GM21529 (cell line): Measurements from ENCODE around the gene TM2D3.
A peak's percentile ranks its signal among the peaks of the same experiment; 100 is the strongest.
"Not testable (repeated sequence)": the region's sequence is repeated elsewhere in the genome, so short reads cannot be mapped to it uniquely, and the experiment has no call there.

Experiments used
- ATAC-seq: cut with Tn5 transposase; IDR thresholded peaks from one replicate; pipeline ENCODE4 v1.9.1; 2021; ENCODE audit not compliant: unreplicated experiment

The TM2D3 gene

DNA sequence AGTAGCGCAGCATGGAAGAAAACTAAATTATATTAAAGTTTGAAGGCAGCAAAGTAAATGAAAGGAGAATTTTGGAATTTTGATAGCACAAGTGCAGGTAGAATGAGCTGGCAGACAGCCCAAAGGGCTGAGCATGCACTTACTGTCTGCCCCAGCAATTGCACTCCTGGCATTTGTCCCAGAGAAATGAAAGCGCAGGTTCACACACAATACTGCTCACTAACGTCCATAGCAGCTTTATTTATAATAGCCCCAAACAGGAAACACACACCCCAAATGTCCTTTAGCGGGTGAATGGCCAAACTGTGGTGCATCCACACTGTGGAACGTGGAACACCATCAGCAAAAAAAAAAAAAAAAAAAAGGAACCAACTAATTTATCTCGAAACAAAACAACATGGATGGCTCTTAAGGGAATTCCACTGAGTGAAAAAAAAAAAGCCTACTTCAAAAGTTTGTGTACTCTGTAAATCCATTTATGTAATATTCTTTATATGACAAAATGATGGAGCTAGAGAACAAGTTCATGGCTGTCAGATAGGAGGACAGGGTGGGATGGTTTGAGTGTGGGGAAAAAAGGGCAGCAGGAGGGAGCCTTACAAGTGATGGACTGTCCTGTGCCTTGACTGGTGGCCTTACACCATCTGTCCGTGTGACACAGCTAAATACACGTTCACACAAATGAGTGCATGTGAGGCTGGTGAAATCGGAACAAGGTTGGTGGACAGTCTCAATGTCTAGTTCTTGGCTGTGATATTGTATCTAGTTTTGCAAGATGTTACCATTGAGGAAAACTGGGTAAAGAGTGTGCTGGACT, 6.0 kb upstream of the TM2D3 start:
- ATAC-seq: no peak

DNA sequence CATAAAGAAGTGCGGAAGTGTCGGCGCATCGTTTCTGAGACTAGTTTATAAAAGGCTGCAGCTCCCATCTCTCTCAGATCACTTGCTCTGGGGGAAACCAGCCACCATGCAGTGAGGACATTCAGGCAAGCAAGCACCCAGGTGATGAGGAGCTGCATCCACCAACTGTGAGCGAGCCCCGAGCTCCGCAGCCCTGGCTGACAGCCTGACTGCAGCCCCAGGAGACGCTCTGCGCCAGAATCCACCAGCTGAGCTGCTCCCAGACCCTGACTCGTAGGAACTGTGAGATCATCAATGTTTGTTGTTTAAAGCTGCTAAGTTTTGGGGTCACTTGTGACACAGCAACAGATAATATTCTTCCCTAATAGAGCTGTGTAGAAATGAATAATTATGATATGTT, 5.0 kb upstream of the TM2D3 start:
- ATAC-seq: no peak

DNA sequence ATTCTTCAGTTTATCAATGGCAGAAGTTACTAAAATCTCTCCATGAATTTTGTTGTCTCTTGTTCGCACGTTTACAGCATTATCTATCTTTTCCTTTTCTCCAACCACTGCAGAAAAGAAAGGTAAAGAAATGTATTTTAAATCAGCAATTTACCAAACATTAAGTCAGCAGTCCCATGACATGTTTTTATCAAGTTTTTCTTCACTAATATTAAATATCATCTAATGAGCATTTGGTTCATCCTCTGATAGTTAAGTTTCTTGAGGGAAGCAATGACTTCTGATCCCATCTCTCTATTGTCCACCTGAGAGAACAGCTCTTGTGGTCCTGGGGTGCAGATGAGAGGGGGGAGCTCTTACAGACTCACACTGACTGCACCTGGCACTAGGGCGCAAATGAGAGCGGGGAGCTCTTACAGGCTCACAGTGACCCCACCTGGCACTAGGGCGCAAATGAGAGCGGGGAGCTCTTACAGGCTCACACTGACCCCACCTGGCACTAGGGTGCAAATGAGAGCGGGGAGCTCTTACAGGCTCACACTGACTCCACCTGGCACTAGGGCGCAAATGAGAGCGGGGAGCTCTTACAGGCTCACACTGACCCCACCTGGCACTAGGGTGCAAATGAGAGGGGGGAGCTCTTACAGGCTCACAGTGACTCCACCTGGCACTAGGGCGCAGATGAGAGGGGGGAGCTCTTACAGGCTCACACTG, 2.6 kb upstream of the TM2D3 start:
- ATAC-seq: not testable (repeated sequence)

DNA sequence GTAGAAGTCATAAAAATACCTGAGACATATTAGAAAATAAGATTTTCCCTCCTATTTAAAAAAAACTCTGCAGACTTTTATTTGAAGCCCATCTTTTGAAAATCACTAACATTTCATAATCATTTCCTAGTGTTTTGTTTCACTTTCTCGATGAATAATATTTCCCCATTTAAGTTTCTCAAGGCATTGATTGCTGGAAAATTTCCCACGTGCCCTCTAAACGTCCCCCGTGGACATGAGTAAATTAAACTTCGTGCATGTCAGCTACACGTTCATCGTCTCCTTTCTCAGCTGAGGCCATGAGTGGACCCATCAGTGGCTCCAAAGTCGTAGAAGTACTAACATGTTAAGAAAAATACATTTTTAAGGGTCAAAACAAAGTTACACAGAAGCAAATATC, 2.0 kb upstream of the TM2D3 start:
- ATAC-seq: no peak

DNA sequence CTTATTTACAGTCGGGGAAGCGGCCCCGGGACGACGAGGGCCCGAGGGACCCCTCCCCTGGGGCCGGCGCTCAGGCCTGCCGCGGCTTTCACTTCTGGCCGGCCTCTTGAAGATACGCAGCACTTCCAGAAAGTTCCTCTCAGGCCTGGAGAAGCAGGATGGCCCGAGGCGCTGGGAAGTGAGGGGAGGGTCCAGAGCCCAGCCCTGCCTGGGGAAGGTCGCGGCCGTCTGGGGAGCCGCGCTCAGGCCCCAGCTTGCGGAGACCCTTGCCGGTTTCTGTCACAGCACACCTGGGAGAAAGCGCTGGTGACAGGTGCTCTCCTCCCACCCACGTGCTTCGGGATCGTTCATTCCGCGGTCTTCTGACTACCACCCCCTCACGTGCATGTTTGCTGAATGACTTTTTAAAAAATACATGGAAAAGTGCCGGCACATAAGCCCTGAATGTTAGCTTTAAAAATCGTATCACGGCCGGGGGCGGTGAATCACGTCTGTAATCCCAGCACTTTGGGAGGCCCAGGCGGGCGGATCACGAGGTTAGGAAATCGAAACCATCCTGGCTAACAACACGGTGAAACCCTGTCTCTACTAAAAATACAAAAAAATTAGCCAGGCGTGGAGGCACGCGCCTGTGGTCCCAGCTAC, 727 bp upstream of the TM2D3 start:
- no peak for ATAC-seq

DNA sequence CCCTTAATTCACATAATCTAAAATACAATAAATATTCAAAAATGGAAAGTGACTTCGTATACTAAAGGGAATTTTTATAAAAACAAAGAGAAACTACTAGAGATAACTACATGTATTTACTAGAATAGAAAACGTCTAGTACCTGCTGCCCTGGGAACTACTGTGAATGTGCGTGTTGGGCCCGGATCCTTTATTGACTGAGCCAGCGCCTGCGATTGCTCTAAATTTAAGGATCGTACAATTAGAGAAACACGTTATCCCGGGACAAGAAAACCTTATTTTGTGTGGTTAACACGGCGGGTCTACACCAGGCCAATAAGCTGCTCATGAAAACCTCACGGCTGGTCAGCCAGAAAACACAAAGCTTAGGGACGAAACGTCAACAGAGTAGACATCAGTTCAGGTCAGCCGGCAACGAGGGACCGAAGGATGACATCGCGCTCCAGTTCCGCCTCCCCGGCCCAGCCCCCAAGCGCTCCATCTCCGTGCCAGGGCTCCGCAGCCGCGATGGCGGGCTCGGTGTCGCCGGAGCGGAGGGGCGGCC, 555 bp downstream of the TM2D3 start:
- peak; percentile 45 for ATAC-seq

DNA sequence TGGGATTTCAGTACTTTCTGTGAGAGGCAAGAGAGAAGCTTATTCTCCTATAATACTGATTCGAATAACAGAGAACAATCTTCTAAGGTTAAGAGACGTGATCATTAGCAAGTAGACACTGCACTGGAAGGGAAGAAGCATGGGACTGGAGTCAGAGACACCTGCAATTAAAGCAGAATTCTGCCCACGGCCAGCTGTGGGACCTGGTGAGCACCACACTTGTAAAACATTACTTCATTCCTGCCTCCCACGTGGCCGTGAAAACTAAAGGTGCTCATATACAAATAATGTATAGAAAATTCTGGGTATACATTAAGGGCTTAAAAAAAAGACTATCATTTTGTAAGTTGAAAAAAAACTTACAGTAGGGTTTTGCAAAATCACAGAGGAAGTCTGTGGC, 2.0 kb downstream of the TM2D3 start:
- no peak for ATAC-seq

DNA sequence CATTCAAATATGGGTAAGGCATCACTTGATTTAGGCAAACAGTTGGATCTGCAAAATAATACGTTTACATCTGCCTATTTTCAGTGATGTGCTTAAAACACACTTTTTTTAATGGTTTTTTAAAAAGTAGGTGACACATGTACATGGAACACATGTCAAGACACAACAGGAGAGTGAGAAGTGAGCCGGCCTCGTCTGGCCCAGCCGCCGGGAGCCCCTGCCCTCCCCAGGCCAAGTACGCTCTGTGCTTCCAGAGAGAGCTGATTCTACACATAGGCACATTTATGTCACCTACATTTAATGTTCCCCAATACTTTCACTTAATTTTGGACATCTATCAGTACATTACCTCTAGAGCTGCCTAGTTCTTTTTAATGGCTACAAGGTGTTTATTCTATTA, 3.8 kb downstream of the TM2D3 start:
- ATAC-seq: no peak

DNA sequence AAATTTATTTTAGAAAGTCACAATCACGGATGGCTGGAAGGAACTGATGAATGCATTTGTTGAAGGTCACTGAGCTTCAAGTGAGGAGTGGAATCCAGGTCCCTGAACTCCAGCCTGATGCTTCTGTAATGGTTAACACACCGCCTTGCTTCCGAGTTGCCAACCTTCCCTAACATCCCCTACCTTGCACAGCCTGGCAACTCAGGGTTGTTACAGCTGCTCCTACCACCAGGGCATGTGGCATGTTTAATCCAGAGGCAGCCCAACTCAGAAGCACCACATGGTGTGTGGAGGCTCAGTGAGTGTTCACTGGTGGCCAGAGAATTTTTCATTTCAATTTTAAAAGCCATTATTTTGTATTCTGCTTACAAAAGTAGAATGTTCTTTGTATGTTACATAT, 4.9 kb downstream of the TM2D3 start:
- ATAC-seq: no peak

DNA sequence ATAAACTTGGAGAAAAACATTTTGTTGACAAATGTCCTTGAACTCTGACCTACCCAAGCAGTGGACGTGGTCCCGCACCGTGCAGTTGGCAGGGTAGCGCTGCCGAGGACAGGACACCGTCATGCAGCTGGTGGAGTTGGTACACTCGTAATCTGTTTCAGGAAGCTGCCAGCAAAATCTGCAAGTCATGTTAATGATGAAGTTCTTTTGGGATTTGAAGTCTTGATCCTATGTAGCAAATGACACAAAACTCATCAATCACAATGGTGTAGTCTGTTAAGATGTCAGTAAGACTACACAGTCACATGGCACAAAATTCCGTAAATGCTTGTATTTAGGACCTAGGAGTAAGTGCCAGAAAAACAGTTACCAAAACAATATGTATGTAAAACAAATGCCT, 5.5 kb downstream of the TM2D3 start:
- ATAC-seq: no peak

DNA sequence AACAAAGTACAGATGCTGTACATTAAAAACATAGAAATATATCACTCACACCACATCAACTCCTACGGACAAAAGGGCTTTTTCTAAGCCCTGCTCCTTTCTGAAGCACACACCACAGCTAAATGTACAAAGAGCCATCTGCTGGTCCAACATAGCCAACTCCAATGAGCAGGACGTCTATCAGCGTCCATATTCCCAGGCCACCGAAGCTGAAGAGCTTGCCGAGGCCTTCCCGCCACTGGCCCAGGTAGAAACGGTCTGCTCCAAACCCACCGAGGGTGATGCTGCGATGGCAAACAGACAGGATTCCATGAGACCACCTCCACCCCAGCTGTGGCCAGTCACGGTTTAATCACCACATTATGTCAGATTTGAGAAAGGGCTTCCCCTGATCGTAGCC, 9.8 kb downstream of the TM2D3 start:
- no peak for ATAC-seq

DNA sequence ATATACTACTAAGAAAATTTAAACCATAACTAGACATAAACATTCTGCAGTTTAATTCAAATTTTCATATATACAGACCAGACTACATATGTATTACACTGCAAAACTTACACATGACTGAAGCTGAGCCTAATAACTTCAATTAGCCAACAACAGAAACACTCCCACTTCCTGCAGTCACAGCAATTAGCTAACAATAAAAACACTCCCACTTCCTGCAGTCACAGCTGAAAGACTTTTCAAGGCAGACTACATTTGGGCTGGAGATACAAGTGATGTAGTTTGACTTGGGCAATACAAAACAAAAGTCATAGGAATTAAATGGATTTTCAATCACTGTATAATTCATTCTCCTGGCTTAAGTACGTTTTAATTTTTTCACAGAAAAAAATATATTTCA, 10.3 kb downstream of the TM2D3 start:
- ATAC-seq: peak; percentile 58

DNA sequence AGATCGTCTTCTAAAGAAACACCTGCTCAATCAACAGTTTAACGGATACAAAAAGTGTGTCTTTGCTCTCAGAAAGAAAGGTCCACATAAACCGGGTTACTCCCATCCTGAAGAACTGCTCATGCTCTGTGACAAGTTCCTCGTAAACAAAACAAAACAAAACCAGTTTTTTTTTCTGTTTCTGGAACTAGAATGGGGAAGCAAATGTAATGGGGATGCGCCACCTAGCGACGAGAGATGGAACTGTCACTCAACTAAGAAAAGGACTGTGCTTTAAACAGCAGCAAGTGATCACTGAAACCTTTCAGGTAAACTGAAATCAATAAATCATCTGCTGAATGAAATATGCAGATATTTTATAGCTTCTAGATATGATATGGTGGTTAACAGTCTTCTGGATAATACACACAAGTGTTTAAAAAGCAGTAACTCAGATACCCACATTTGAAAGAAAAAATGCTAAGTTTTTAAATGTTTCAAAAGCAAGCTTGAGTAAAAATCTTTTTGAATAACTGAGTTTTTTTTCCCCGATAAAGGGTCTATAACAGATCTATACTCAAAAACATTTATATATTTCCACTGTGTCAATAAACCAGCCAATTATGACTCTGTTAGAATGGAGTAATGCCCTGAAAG, 10.9 kb downstream of the TM2D3 start:
- ATAC-seq: peak; percentile 72

DNA sequence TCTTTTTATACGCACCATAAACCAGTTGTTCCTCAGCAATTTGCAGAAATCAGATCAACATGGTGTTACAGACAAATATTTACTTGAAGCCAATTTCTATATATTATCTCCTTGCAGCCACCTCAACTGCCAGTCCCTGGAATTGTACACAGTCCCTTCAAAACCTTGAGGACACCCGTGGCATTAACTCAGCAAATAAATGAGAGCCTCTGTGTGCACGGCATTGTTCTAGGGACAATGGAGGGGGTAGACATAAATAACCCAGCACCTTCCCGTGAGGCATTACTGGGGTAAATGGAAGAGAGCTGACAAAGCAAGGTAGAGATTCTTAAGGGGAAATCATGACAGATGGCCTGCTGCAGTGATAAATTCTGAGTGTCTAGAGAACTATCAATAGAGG, 12.5 kb downstream of the TM2D3 start:
- no peak for ATAC-seq

DNA sequence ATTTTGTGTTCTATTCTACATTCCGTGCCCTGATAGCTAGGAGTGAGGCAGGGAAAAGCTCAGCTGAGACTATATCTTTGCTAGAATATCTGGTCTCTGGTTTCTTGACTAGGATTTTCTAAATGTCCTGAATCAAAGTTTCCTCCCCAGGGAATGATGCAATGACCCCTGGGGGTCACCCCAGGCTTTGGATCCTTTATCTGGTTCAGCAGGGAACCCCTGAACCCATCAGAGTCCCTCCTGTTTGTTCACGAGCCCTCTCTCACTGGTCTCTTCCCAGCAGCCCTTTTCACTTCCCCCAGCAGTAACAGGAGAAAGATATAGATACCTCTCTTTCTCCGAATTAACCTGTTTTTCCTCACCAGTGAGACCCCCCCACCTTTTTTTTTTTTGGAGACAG, 14.3 kb downstream of the TM2D3 start:
- no peak for ATAC-seq

DNA sequence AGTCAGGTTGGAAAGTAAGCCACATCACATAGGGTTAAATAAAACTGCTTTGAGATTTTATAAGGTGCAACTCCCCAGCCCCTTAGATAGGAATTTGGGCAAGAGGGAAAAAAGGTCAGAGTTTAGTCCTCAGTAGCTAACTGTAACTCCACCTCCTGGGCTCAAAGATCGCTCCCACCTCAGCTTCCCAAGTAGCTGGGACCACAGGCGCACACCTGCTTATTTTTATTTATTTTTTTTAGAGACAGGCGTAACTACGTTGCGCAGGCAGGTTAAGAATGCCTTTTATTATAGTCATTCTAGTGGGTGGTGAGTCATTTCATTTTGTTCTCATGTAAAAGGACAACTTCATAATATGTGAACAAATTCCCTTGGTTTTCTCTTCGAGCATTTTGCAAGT, 14.7 kb downstream of the TM2D3 start:
- no peak for ATAC-seq

DNA sequence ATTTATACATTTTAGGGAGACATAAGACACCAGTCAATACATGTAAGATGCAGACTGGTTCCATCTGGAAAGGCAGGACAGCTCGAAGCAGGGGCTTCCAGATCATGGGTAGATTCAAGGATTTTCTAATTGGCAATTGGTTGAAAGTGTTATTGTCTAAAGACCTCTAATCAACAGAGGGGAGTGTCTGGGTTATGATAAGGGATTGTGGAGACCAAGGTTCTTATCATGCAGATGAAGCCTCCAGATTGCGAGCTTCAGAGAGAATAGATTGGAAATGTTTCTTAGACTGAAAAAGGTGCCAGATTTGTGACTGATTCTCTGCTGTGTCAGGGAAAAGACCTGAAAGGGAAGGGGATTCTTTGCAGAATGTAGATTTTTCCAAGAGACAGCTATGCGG, 15.1 kb downstream of the TM2D3 start:
- no peak for ATAC-seq

DNA sequence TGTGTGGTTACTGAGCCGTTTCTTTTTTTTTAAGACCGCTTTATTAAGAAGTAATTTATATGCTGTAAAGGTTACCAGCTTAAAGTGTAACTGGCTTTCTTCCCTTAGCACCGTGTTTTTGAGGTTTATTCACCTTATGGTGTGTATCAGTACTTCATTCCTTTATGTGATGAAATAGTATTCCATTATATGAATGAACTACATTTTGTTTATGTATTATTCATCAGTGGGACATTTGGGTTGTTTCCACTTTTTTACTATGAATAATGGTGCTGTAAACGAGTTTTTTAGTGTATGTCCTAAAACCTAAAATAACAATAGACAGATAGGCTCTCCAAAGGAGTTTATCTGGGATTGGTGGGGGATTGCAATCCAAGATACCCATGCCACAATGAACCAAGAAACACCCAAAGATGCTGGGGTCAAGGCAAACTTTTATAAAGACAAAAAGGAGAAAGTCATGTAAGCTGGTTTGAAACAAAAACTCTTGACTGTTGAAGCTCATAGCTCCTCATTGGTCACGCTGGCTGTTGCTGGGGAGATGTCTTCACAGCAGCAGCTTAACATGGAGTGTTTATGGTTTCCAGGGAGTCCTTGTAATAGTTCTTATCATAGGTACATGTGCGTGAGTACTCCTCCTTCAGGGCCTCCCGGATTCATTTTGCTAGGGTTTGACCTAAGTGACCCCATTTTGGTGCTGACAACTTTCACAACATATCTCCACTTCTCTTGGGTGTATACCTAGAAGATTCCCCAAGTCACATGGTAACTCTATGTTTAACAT, 16.0 kb downstream of the TM2D3 start:
- ATAC-seq: no peak

DNA sequence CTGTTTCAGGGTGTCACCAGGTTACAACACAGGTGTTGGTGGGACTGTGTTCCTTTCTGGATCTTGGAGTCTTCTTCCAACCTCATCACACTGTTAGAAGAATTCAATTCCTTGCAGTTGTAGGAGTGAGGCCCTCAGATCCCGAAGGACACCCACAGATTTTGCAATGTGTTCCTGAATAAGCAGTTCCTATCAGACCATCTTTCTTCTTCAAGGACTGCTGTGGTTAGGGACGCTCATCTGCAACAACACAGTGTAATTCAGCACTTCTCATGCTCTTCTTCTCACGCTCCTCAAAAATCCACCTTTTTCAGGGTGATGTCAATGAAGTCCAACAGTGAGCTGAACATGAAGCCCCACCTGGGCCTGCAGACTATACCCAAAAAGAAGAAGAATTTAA, 18.8 kb downstream of the TM2D3 start:
- ATAC-seq: no peak

DNA sequence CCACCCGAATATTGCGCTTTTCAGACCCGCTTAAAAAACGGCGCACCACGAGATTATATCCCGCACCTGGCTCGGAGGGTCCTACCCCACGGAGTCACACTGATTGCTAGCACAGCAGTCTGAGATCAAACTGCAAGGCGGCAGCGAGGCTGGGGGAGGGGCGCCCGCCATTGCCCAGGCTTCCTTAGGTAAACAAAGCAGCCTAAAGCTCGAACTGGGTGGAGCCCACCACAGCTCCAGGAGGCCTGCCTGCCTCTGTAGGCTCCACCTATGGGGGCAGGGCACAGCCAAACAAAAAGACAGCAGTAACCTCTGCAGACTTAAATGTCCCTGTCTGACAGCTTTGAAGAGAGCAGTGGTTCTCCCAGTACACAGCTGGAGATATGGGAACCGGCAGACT, 25.5 kb downstream of the TM2D3 start:
- not testable (repeated sequence) for ATAC-seq

DNA sequence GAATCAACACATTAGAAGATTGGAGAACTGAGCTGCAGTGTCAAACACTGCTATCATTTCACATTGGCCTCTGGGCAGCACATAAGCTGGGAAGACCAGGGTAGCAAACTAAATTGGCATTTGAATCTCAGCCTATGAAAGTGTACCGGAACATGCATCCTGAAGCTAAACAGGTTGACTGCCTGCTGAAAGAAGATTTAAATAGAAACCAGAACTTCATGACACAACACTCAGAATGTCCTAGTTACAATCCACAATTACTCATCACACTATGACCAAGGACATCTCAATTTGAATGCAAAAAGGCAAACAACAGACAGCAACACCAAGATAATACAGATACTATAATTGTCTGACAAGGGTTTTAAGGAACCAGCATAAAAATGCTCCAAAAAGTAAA, 26.2 kb downstream of the TM2D3 start:
- ATAC-seq: no peak
